Measurements from ENCODE around the gene ASIC1. TPM values are rescaled to one million over a fixed set of nuclear protein-coding genes. Genes with fewer than 3 reads are reported as not detected.

ASIC1 gene
- total RNA-seq, 1 donor from 2014 or later: 451 TPM

GRCh38 chr12:50109319-50109718 lies 51.9 kb downstream of the ASIC1 start:
- Mint-ChIP-seq H3K4me3 (ENCODE audit: unreplicated experiment) (no peak overlapping the region), H3K27ac (ENCODE audit: unreplicated experiment) (no peak overlapping the region), H3K27me3 (ENCODE audit: unreplicated experiment) (peaks cover 7% of the 10 kb centered on the region), H3K4me1 (ENCODE audit: low read depth, unreplicated experiment) (peaks cover 9% of the 10 kb centered on the region), H3K9me3 (ENCODE audit: unreplicated experiment) (peaks cover 4% of the 10 kb centered on the region), H3K36me3 (ENCODE audit: unreplicated experiment) (no peaks in the 10 kb centered on the region)
- TF ChIP-seq, protein P1, sequence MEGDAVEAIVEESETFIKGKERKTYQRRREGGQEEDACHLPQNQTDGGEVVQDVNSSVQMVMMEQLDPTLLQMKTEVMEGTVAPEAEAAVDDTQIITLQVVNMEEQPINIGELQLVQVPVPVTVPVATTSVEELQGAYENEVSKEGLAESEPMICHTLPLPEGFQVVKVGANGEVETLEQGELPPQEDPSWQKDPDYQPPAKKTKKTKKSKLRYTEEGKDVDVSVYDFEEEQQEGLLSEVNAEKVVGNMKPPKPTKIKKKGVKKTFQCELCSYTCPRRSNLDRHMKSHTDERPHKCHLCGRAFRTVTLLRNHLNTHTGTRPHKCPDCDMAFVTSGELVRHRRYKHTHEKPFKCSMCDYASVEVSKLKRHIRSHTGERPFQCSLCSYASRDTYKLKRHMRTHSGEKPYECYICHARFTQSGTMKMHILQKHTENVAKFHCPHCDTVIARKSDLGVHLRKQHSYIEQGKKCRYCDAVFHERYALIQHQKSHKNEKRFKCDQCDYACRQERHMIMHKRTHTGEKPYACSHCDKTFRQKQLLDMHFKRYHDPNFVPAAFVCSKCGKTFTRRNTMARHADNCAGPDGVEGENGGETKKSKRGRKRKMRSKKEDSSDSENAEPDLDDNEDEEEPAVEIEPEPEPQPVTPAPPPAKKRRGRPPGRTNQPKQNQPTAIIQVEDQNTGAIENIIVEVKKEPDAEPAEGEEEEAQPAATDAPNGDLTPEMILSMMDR (IDR thresholded peaks at IDR 0.05; ENCODE audit: partially characterized antibody, unreplicated experiment): no peak
- DNase-seq: no peak

GRCh38 chr12:50110127-50110761 lies 52.8 kb downstream of the ASIC1 start:
- Mint-ChIP-seq H3K27me3 (ENCODE audit: unreplicated experiment) (peaks cover 9% of the 10 kb centered on the region), H3K4me1 (ENCODE audit: low read depth, unreplicated experiment) (peaks cover 9% of the 10 kb centered on the region), H3K36me3 (ENCODE audit: unreplicated experiment) (no peaks in the 10 kb centered on the region), H3K4me3 (ENCODE audit: unreplicated experiment) (peak overlapping the region; percentile 48), H3K9me3 (ENCODE audit: unreplicated experiment) (peaks cover 4% of the 10 kb centered on the region), H3K27ac (ENCODE audit: unreplicated experiment) (peak overlapping the region; percentile 74)
- TF ChIP-seq, protein P1 (IDR thresholded peaks at IDR 0.05; ENCODE audit: partially characterized antibody, unreplicated experiment): no peak
- DNase-seq: no peak

DNA sequence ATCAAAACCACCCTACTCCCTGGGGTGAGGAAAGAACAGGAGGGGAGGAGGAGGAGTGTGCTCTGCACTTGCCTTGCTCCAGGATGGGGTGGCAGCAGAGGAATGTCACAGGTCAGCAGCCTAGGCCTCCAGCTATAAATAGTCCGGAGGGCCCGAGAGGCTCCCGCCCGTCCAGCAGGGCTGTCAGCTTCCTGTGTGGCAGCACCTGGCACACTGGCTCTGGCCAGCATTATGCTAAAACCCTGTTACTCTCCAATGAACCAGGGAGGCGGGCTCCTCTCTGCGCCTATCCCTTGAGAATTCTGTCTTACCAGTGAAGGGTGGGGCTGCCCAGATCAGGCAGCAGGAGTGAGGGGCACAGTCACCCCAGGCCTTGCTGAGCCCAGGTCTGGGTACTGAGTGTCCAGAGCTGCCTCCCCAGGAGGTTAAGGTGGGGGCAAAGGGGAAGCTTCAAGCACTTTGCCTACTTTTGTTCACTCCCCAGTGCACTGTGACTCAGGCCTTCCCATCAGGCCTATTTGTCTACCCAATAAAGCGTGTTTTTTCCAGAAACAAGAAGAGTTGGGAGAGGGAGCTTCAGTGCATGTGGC lies 53.5 kb downstream of the ASIC1 start:
- Mint-ChIP-seq H3K27me3 (ENCODE audit: unreplicated experiment) (peaks cover 6% of the 10 kb centered on the region), H3K36me3 (ENCODE audit: unreplicated experiment) (no peaks in the 10 kb centered on the region), H3K27ac (ENCODE audit: unreplicated experiment) (peak overlapping the region; percentile 74), H3K4me3 (ENCODE audit: unreplicated experiment) (peak overlapping the region; percentile 99), H3K9me3 (ENCODE audit: unreplicated experiment) (peaks cover 4% of the 10 kb centered on the region), H3K4me1 (ENCODE audit: low read depth, unreplicated experiment) (peaks cover 9% of the 10 kb centered on the region)
- TF ChIP-seq, protein P1 (IDR thresholded peaks at IDR 0.05; ENCODE audit: partially characterized antibody, unreplicated experiment): no peak
- DNase-seq: peak; percentile 56

DNA sequence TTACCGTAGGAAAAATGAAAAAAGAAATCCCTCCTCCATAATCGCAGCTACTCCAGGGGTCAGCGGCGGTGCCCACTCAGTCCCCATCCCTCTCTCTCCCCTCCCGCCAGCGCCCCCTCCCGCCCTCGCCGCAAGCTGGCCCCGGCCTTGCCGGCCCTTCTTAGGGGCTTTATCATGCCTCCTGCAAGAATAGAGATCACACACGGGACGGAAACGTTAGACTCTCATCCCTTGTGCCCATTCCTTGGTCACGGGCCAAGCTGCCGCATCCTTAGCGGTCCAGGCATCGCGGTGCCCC lies 53.9 kb downstream of the ASIC1 start:
- H3K27ac Mint-ChIP-seq (ENCODE audit: unreplicated experiment): peak overlapping the region; percentile 84
- peaks cover 9% of the 10 kb centered on the region for H3K4me1 Mint-ChIP-seq (ENCODE audit: low read depth, unreplicated experiment)
- no peaks in the 10 kb centered on the region for H3K36me3 Mint-ChIP-seq (ENCODE audit: unreplicated experiment)
- no peak for DNase-seq
- peaks cover 4% of the 10 kb centered on the region for H3K9me3 Mint-ChIP-seq (ENCODE audit: unreplicated experiment)
- H3K4me3 Mint-ChIP-seq (ENCODE audit: unreplicated experiment): peak overlapping the region; percentile 99
- TF ChIP-seq, protein P1 (IDR thresholded peaks at IDR 0.05; ENCODE audit: partially characterized antibody, unreplicated experiment): peak; percentile 87
- H3K27me3 Mint-ChIP-seq (ENCODE audit: unreplicated experiment): peaks cover 5% of the 10 kb centered on the region

GRCh38 chr12:50111693-50112455 lies 54.5 kb downstream of the ASIC1 start, which contains the start of gene COX14:
Gene COX14, plus strand, starts transcription at chr12:50112236. Its CDS starts 7,808 bp downstream, at chr12:50120044.
- DNase-seq: peak; percentile 98
- H3K27ac Mint-ChIP-seq (ENCODE audit: unreplicated experiment): peak within 1 kb of the TSS; percentile 91
- H3K4me1 Mint-ChIP-seq (ENCODE audit: low read depth, unreplicated experiment): peaks cover 9% of the 10 kb centered on the region
- H3K27me3 Mint-ChIP-seq (ENCODE audit: unreplicated experiment): peaks cover 5% of the 10 kb centered on the region
- no peaks in the 10 kb centered on the region for H3K36me3 Mint-ChIP-seq (ENCODE audit: unreplicated experiment)
- peaks cover 4% of the 10 kb centered on the region for H3K9me3 Mint-ChIP-seq (ENCODE audit: unreplicated experiment)
- peak within 1 kb of the TSS; percentile 99 for H3K4me3 Mint-ChIP-seq (ENCODE audit: unreplicated experiment)
- TF ChIP-seq, protein P1 (IDR thresholded peaks at IDR 0.05; ENCODE audit: partially characterized antibody, unreplicated experiment): no peak

All from glutamatergic neuron (in vitro differentiated cells).